LNCaP clone FGC (cell line): ENCODE measurements around the gene NDUFAF8.

Source experiments
- DNase-seq: peaks from one replicate; pipeline ENCODE4 v3.0.0-alpha.2; 2011; ENCODE audit warnings: low read depth
- H3K4me3 ChIP-seq: 2 replicates; pipeline ENCODE4 v1.5.1; 2011; ENCODE audit warnings: mild to moderate bottlenecking, low read depth, low read length, control low read depth
- TF ChIP-seq, protein P1 (sequence below): IDR thresholded peaks from 2 replicates; pipeline ENCODE4 v1.5.1; 2012; ENCODE audit warnings: mild to moderate bottlenecking; ENCODE audit not compliant: control insufficient read depth, insufficient read depth; ENCODE audit errors: extremely low read depth

Gene NDUFAF8

DNA sequence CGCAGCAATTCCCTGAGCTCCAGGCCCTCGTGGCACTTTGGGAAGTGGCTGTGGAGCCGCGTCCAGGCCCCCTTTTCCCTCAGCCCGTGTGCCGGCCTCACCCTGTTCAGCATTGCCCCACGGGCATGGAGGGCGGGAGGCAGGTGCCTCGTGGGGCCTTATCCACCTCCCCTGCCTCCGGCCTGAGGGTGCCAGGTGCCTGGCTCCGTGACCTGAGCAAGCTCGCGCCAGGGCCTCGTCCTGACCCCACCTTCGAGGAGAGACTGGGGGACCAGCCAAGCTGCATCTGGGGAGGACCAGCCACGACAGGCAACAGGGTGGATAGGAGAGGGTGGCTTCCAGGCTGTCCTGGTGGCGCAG lies 46.1 kb upstream of the NDUFAF8 start:
- H3K4me3 ChIP-seq: no peak overlapping the region
- no peak for DNase-seq
- TF ChIP-seq, protein P1, sequence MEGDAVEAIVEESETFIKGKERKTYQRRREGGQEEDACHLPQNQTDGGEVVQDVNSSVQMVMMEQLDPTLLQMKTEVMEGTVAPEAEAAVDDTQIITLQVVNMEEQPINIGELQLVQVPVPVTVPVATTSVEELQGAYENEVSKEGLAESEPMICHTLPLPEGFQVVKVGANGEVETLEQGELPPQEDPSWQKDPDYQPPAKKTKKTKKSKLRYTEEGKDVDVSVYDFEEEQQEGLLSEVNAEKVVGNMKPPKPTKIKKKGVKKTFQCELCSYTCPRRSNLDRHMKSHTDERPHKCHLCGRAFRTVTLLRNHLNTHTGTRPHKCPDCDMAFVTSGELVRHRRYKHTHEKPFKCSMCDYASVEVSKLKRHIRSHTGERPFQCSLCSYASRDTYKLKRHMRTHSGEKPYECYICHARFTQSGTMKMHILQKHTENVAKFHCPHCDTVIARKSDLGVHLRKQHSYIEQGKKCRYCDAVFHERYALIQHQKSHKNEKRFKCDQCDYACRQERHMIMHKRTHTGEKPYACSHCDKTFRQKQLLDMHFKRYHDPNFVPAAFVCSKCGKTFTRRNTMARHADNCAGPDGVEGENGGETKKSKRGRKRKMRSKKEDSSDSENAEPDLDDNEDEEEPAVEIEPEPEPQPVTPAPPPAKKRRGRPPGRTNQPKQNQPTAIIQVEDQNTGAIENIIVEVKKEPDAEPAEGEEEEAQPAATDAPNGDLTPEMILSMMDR: no peak

DNA sequence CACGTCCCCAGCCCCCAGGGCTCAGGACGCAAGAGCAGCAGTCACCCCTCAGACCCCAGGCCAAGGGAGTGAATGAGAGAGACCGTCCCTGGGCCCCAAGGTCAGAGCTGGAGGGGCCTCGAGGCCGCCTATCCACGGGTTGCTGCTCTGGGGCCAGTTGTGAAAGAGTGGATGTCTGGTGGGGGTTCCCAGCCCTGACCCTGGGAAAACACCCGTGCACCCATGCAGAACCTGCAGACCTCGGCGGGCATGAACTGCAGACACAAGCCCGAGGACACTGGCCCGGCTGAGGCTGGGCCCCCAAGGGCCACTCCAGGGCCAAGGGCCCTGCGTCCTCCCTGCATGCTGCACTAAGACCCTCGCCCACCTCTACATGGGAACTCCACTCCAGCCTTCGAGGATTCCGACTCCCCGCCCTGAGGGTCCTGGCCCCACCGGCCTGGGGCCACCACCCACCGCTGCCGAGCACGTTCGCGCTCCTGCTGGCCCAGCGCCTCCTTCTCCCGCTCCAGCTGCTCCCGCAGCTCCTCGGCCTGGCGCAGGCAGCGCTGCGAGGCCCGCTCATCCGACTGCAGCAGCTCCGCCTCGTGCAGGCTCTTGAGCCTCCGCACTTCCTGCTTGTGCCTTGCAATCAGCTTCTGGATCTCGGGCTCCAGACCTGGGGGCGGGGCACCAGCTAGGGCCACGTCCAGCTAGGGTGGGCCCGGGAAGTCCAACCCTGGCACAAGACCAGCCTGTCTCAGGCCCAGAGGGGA lies 45.5 kb upstream of the NDUFAF8 start:
- TF ChIP-seq, protein P1: no peak
- no peak overlapping the region for H3K4me3 ChIP-seq
- no peak for DNase-seq

DNA sequence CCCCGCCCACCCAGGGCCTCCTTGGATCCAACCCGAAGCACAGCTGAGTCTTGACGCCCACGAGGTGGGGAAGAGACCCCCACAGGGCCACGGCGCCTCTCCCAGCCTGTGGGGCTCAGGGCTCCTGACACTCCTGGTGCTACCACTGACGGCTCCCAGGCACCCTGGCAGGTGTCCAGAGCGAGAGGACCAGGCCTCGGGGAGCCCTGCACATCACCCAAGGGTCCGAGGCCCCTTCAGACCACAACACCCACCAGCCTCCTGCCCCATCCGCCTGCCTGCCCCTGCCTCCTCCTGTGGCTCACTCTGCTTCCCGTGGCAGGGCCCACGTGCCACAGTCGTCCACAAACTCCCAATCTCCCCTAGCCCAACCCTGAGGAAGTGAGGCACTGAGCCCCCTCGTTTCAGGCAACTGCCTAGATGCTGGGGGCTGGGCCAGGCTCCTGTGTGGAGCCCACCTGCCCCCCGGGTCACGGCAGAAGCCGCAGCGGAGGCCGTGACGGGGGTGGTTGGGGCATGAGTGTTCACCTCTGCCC lies 44.8 kb upstream of the NDUFAF8 start:
- DNase-seq: no peak
- H3K4me3 ChIP-seq: no peak overlapping the region
- TF ChIP-seq, protein P1: no peak

DNA sequence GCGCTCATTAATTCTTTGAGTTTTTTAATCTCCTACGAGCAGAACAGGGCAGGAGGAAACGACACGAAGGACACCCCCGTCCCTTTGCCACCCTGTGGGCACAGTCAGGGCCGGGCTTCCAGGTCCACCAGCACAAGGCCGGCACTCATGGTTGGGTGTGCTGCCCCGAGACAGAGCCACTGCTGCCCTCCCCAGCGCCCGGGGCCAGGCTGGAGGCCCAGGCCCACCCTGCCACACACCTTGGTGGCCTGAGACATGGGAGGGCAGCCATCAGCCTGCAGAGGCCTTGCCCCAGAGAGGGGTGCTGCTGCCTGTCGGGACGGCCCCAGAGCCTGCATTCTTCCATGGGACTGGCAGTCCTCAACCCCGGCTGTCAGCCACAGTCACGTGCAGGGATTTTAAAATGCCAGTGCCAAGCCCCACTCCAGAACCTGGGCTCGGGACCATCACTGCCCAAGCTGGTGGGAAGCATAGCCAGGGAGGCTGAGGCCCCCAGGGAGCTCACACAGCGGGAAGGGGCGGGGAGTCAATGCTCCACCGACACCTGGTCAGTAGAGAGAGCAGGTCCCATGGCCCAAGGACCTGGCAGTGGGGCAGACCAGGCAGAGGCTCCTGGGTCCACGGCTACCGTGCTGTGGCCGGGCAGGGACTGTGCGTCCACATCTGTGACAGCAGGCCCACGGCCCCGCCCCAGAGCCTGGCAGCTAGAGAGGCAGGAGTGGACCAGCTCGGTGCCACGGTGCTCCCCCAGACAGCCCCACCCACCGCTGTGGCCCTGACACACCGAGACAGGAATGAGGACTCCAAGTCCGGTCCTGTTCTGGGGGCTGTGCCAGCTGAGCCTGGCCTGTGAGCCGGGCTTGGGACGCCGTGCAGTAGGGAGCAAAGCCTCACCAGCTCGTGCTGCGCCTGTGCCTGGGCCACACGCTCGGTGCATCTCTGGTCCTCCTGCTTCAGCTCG lies 43.9 kb upstream of the NDUFAF8 start:
- no peak for DNase-seq
- no peak overlapping the region for H3K4me3 ChIP-seq
- TF ChIP-seq, protein P1: no peak

DNA sequence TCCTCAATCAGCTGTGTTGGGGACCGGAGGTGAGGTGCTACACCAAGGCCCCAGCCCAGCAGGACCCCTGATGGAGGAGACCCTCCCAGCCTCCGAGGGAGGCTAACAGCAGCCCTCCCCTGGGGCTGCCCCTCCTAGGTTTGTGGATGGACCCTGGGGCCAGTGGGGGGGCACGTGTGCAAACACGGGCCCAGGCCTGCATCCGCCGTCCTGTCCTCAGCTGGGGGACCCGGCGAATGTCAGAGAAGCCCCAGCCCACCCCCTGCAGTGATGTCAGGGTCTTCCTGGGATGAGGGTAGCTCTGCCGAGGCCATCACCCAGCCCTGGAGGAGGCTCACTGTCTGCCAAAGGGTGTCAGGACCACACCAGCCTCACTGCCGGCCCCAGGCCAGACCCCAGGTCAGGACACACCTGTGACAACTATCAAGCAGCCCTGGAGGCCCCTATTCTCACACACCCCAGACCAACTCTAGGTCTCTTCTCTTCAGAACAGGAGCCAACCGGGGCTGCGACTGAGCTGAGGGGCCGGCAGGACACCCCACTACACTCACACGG lies 43.1 kb upstream of the NDUFAF8 start:
- no peak overlapping the region for H3K4me3 ChIP-seq
- TF ChIP-seq, protein P1: no peak

DNA sequence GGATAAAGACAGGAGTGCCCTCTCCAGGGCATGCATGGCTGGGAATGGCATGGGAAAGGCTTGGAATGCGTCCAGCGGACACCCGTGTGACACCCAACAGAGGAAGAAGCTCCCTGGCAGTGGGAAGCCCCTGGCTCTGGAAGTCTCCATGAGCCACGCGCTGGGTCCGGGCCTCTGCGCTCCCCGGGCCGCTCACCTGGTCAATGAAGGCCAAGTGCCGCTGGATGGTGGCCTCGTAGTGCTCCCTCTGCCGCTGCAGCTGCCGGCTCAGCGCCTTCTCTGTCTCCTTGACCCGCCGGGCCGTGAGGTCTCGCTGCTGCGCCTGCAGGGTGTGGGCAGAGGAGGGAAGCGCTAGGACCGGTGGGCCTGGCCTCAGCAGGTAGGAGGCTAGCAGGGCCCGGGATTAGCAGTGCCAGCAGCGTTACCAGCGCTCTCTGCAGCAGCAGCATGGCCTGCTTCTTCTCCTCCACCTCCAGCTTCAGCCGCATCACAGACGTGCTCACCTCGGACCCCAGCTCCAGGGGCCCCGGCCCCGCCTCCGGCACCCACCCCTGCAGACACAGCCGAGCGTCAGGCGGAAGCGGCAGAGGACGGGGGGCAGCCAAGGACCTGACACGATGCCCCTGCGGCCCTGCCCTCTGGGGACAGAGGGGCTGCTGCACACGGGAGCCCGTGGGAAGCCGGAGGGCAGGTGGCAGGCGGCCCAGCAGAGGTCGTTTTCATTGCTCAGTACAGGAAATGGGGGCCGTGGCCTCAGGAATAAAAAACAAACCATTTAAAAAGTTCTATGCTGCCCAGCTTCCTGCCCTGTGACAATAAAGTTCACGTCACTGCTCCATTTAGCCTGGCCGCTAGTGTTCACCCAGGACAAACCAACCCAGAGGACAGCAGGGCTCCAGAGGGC lies 42.4 kb upstream of the NDUFAF8 start:
- no peak for DNase-seq
- no peak overlapping the region for H3K4me3 ChIP-seq
- TF ChIP-seq, protein P1: no peak

More for the DNA sequence above, 43.1 kb upstream of the NDUFAF8 start:
- no peak for DNase-seq
